IPS DF 4.7 (cell line): ENCODE results near the gene MGA.

Source experiments
- DNase-seq: peaks from one replicate; pipeline ENCODE4 v3.0.0-alpha.2; 2013; ENCODE audit warnings: low spot score; ENCODE audit errors: extremely low read depth

MGA gene

DNA sequence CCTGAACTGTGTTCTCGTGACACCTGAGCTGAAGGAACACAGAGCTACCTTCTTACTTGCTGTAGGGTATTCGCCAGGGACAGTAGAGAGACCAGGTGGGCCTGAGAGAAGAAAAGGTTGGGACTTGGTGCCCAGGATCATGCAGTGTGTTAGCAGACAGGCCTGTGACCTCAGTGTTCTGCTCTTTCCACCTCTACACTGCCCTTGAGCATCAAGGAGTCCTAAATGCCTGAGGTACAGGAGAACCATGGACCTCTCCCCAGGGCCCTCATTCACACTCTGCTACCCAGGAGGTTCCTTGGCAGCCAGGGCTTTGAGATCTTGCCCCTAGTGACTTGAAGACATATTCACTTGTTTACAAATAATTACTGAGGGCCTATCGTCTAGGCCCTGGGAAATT lies 145.5 kb downstream of the MGA start:
- DNase-seq = no peak

DNA sequence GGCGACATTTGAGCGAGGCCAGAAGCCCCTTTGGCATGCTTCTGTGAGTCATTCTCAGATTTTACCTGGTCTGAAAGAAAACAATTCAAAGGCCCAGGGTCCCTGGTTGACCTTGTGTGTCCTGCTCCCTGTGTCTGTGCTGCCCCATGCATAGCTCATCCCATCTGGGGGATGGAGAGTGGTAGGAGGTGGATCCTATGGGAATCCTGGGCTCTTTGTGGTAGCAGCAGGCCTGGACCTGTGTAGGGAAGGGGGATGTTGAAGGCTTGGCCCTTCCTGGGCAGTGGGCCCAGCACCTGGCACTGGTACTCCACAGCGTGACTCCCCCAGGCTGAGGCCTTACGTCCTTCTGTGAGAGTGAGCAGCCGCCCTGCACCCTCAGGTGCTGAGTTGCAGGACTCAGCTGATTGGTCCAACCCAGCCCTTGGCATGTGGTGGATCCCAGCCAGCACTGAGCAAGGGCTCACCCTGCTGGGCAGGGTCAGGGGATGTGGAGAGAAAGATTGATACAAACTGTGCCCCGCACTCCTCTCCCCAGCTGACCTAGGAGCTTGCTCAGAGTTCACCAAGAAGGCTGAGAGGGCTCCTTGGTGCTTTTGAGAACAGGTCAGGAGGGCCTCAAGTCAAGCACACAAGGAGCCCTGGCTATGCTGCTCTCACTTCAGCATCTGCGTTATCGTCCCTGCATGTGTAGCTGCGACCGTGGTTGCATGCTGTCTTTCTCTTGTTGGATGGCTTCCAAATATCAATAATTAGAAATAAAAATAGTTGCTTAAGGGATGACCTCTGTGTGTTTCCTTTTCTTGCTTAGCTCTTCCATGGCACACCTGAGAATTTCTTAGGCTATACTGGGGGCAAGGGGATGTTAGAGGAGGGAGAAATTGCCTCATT lies 146.3 kb downstream of the MGA start:
- DNase-seq = no peak

DNA sequence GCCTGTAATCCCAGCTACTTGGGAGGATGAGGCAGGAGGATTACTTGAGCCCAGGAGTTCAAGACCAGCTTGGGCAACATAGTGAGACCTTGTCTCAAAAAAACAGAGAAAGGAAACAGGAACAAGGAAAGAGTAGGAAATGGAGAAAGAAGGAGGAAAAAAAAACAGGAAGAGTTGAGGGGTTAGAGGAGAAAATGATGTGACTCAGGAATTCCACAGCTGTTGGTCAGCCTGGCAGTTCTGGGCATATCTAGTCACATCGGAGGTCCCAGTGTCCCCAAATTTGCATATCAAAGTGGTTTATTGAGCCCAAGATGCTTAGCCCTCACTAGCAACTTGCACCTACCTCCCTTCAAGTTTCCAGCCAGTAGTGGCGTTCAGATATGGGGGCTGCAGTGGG lies 148.9 kb downstream of the MGA start:
- DNase-seq = no peak

DNA sequence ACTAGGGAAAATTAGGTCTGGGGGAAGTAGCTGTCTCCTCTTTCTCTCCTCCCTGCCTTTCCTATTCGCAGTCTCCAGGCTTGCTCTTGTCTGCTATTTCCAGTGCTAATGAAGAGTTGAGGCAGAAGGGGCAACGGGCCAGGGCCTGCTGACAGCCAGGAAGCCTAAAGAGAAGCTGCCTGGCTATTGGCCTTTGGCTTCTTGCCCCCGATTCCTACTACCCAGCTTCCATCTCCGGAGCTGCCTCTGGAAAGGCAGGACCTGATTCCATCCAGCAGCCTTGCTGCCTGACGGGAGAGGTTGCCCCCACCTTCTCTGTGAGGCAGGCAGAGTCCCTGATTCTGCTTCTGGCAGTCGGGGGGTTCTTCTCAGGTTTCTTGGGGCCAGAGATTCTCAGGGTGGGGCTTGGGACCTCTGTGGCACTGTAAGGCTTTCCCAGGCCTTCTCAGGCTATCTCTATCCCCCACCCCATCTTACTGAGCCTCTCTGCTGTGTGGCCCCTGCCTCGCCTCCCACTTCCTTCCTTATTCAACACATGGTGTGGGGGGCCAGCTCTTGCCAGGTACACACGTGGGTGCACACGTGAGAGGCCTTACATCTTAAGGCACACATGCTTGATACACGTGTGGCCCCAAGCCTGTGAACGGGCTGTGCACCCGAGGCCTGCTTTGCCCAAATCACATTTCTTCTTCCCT lies 149.5 kb downstream of the MGA start:
- no peak for DNase-seq

DNA sequence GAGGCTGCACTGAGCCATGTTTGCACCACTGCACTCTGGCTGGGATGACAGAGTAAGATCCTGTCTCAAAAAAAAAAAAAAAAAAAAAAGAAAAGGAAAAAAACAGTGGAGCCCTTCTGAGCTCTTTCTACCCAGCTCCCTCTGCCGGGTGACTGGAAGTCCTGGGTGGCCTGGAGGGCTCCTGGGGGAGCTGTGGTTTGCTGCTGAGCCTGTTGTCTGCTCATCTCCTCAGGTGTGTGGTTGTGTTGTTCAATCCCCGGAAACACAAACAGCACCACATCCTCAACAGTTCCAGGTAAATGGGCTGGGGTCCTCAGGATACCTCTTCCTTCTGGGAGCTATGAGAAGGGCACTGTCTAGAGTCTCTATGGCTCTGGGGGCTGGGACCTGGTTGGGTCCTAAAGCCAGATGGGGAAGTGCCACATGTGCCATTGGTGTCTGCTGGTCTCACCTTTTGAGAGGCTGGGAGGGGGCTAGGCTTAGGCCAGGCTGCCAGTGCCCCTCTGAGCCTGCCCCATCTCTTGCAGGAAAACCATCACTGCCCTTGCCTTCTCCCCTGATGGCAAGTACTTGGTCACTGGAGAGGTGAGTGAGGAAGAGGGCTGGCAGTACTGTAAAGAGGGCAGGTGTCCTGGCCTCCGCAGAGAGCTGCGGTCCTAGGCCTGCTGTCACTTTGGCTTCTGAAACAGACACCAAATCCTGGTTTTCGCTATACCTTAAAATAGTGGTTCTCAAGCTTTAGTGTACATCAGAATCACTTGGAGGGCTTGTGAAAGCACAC lies 150.6 kb downstream of the MGA start:
- no peak for DNase-seq

DNA sequence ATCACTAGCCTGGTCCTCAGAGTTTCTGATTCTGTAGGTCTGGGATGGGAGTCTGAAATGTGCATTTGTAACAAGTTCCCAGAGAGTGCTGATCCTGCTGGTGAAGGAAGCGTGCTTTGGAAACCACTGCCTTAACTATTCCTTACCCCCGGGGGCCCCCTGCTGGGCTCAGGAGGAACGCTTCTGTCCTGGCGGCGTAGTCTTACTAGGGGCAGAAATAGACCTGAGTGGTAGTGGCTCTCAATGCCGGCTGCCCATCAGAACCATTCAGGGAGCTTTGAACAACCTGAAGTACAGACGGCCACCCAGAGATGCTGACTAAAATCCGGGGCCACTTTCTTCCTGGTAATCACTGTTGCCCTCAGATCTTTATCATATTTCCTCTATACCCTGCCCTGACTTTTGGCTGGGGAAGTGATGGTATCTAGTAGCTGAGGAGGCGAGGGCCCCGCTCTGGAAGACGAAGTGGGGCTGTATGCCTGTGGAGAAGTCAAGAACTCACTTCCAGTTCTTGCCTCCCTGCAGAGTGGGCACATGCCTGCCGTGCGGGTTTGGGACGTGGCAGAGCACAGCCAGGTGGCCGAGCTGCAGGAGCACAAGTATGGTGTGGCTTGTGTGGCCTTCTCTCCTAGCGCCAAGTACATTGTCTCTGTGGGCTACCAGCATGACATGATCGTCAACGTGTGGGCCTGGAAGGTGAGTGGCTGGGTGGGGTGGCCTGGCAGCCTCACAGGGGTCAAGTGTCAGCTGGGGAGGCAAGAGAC lies 151.4 kb downstream of the MGA start:
- no peak for DNase-seq

DNA sequence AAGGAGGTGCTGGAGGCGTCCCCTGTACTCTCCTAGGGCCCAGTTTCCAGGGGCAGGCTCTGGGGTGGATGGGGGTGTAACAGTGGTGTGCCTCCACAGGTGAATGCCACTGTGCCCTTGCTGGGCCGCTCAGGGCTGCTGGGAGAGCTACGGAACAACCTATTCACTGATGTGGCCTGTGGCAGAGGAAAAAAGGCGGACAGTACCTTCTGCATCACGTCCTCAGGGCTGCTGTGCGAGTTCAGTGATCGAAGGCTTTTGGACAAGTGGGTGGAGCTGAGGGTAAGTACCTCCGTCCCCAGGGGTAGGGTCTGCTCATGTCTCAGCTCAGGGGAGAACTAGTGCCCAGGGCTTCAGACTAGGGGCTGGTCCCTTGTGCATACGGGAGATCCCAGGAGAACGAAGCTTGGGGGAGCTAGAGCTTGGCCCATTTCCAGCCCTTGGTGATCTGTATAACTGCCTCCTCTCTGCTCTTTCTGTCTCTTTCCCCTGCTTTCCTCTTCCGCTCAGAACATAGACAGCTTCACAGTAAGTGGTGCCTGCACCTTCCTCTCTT lies 152.7 kb downstream of the MGA start:
- no peak for DNase-seq

DNA sequence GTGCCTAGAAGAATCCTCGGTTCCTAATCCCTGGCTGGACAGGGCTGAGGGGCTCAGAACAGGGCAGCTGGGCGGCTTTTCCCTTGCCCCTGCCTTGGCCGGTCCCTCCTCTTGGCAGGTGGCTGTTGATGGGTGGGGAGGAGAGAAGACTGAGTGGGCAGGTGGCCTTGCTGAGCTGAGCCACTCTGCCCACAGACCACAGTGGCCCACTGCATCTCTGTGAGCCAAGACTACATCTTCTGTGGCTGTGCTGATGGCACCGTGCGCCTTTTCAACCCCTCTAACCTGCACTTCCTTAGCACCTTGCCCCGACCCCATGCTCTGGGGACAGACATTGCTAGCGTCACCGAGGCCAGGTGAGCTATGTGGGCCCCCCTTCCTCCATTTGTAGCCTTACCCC lies 153.2 kb downstream of the MGA start:
- DNase-seq = no peak

DNA sequence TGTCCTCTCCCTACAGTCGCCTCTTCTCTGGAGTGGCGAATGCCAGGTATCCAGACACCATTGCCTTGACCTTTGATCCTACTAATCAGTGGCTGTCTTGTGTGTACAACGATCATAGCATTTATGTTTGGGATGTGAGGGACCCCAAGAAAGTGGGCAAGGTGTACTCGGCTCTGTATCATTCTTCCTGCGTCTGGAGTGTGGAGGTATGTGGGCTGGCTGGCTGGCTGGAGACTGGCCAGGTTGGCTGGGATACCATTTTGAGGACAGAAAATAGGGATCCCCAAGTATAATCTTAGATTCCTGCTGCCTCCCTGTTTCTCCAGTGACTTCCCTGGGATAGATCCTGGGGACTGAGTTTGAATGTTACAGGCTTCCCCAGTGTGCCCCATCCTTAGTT lies 154.3 kb downstream of the MGA start:
- DNase-seq = no peak

DNA sequence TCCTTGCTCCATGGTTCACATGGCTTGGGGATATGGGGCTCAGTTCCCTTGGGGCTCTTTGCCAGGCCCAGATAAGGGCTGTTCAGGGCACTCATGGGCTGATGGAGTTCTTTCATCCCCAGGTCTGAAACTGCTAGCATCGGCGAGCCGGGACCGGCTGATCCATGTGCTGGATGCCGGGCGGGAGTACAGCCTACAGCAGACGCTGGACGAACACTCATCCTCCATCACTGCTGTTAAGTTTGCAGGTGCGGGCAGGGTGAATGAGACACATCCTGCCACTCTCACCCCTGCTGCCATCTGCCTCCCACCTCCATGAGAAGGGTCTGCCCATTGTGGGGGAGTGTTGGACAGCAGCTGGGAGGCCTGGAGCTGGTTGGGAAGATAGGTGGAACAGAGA lies 156.6 kb downstream of the MGA start:
- DNase-seq = no peak

DNA sequence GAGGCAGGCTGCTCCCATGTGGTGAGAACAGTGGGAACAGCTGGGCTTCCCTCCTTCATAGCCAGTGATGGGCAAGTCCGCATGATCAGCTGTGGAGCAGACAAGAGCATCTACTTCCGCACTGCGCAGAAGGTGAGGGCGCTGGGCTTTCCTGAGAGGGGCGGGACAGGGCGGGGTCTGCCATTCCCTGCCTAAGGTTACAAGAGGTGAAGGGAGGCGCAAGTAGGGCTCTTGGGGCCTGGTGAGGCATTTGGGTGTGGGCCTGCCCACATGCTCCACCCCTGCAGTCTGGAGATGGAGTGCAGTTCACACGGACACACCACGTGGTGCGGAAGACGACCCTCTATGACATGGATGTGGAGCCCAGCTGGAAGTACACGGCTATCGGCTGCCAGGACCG lies 157.1 kb downstream of the MGA start:
- no peak for DNase-seq

DNA sequence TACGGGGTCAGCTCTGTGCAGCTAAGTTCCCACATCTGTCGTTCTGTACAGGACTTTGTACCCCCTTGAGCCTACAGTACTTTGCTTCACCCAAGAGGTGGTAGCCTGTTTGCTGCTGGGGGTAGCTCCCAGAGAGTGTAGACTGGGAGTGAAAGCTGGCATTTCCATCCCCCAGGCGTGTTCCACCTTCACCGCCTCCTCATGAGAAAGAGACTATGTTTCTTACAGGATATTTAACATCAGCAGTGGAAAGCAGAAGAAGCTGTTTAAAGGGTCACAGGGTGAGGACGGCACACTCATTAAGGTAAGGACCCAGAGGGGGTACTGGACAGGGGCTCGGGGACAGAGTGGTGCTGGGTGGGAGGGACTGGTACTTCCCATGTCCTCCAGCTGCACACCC lies 157.6 kb downstream of the MGA start:
- no peak for DNase-seq

DNA sequence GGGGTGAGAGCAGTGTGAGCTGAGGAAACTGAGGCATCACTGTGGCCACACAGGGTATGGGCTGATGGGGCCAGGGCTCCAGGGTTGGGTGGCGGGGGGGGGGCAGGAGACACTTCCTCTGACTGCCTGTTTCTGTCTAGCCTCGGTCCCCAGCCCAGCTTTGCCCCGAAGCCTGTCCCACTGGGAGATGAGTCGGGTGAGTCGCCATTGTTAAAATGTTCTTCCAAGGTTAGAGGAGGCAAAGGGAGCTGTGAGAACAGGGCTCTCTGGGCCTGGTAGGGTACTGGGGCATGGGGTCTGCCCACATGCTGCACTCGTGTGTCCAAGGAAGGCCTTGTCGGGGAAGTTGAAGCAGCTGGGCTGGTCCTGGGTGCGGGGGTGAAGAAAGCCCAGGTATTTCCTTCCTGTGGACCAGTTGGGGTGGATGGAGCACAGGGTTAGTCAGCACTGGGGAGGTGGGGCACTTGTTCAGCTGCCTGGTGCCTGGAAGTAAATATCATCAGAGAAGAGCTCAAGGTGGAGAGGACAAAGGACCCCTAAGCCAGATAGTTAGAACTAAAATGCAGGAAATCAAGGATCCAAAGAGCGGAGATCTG lies 159.3 kb downstream of the MGA start:
- no peak for DNase-seq

DNA sequence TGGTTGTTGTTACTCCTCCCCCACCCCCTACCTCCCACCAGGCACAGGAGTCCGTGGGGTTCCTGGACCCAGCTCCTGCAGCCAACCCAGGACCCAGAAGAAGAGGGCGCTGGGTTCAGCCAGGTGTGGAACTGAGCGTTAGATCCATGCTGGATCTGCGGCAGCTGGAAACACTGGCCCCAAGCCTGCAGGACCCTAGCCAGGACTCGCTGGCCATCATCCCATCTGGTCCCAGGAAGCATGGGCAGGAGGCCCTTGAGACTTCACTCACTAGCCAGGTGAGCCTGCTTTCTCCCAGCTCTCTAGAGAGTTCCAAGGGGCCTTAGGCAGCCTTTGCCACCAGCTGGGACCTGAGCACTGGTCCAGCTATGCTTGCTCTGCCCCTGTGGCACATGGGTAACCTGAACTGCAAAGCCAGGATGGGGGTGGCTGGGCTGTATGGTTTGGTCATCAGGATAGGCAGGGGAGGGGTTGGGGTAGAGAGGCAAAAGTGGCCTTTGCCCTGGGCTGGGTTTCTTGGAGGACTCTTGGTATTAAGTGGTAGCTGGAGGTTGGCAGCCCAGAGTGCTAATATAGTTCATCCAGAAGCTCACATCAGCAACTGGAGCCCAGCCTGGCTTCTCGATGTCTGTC lies 160.7 kb downstream of the MGA start:
- no peak for DNase-seq

DNA sequence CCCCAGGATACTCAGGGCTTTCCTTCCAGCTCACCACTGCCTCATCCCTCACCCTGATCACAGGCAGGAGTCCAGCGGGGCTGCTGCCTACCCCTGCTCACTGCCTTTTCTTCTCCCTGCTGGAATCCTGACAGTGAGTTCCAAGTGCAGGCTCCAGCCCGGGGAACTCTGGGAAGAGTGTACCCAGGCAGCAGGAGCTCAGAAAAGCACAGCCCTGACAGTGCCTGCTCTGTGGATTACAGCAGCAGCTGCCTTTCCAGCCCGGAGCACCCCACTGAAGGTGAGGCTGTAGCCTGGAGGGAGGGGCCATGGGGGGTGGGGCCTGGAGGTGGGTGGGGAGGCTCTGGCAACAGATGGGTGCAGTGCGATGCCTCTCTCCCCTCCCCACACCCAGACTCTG lies 161.6 kb downstream of the MGA start:
- DNase-seq = no peak

DNA sequence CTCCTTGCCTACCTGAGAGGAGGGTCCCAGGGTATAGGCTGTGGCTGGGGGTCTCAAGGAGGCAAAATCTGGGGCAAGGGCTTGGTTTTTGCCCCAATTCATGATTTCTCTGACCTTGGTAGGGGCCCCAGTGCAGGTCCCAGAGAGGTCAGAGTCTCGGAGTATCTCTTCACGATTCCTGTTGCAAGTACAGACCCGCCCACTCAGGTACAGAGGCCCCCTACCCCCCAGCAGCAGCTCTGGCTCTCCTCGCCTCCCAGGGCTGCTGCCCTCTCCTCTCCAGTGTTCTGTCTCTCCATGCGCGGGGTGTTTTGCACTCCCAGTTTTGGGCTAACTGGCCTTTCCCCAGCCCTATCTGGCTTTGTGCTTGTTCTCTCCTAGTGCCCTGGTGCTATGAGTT lies 162.3 kb downstream of the MGA start:
- no peak for DNase-seq
